ENCODE results near the gene ROR1. TPM values are rescaled to one million over a fixed set of nuclear protein-coding genes. Genes with fewer than 3 reads are reported as not detected.

ROR1 gene
- total RNA-seq, 1 experiment from 2014 or later, result 2.7 TPM

DNA sequence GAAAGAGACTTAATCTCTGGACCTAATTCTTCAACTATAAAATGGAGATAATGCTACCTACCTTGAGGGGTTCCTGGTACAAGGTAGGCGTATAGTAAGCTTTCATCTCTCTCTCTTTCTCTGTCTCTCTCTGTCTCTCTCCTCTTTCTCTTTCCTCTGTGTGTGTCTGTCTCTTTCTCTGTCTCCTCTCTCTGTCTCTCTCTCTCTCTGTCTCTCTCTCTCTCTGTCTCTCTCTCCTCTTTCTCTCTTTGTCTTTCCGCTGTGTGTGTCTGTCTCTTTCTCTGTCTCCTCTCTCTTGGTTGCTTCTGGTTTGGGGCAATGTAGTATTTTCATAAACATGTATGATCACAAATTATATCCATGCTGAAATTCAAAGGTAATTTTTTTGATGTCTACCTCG lies 353.5 kb downstream of the ROR1 start:
- Histone ChIP-seq H3K9me3 (ENCODE audit: control insufficient read depth in 1 of 2, insufficient read depth in 1 of 2, low read depth in 1 of 2, low read length in 2 of 2) (no peaks in the 10 kb centered on the region), H3K4me1 (ENCODE audit: control insufficient read depth in 1 of 2, insufficient read depth in 2 of 2, low read length in 2 of 2) (no peaks in the 10 kb centered on the region), H4K20me1 (ENCODE audit: insufficient read depth) (no peaks in the 10 kb centered on the region), H3K9ac (ENCODE audit: low read length) (no peak overlapping the region), H2AFZ (ENCODE audit: low read depth, low read length, poor library complexity, severe bottlenecking) (no peak overlapping the region), H3K4me2 (ENCODE audit: low read length) (no peak overlapping the region), H3K36me3 (ENCODE audit: control insufficient read depth in 1 of 2, insufficient read depth in 2 of 2, low read length in 2 of 2) (no peaks in the 10 kb centered on the region), H3K4me3 (replicated peaks in 1 of 2; ENCODE audit: low read depth in 1 of 2, low read length in 2 of 2) (no peak overlapping the region), H3K9me2 (ENCODE audit: insufficient read depth) (no peaks in the 10 kb centered on the region), H3K27ac (ENCODE audit: low read depth, low read length) (no peak overlapping the region), H3K27me3 (ENCODE audit: insufficient read depth, low read length) (no peaks in the 10 kb centered on the region), H3K79me2 (ENCODE audit: insufficient read depth, low read length) (no peaks in the 10 kb centered on the region)
- no TSS peak for BruUV-seq (replicated peaks)
- no peak for TF ChIP-seq RAD21 (IDR thresholded peaks at IDR 0.05; ENCODE audit: low read depth)
- TF ChIP-seq, protein P1, sequence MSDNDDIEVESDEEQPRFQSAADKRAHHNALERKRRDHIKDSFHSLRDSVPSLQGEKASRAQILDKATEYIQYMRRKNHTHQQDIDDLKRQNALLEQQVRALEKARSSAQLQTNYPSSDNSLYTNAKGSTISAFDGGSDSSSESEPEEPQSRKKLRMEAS (IDR thresholded peaks at IDR 0.05), result no peak
- no peak for TF ChIP-seq ELF1 (IDR thresholded peaks at IDR 0.05; ENCODE audit: borderline replicate concordance, low read depth)
- TF ChIP-seq, protein P2, sequence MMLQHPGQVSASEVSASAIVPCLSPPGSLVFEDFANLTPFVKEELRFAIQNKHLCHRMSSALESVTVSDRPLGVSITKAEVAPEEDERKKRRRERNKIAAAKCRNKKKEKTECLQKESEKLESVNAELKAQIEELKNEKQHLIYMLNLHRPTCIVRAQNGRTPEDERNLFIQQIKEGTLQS (IDR thresholded peaks at IDR 0.05), result no peak
- TF ChIP-seq ZNF274 (IDR thresholded peaks at IDR 0.05; ENCODE audit: low read depth, low read length), result no peak
- TF ChIP-seq, protein P3, sequence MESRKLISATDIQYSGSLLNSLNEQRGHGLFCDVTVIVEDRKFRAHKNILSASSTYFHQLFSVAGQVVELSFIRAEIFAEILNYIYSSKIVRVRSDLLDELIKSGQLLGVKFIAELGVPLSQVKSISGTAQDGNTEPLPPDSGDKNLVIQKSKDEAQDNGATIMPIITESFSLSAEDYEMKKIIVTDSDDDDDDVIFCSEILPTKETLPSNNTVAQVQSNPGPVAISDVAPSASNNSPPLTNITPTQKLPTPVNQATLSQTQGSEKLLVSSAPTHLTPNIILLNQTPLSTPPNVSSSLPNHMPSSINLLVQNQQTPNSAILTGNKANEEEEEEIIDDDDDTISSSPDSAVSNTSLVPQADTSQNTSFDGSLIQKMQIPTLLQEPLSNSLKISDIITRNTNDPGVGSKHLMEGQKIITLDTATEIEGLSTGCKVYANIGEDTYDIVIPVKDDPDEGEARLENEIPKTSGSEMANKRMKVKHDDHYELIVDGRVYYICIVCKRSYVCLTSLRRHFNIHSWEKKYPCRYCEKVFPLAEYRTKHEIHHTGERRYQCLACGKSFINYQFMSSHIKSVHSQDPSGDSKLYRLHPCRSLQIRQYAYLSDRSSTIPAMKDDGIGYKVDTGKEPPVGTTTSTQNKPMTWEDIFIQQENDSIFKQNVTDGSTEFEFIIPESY (IDR thresholded peaks at IDR 0.05; ENCODE audit: extremely low read depth, insufficient replicate concordance, low read length), result no peak
- no peak for TF ChIP-seq YY1 (IDR thresholded peaks at IDR 0.05; ENCODE audit: extremely low read depth, insufficient replicate concordance, low read depth, low read length)
- TF ChIP-seq CBX3 (IDR thresholded peaks at IDR 0.05; ENCODE audit: low read depth), result no peak
- ChIA-PET CTCF (interaction anchor here (1.2 kb wide), 1 partner anchor 436 kb away, joined by 3 read pairs; no protein-coding TSS in a partner anchor), POLR2A (no interaction called here), RAD21 (ENCODE audit: low non-redundant PET in 1 of 2, low total read pairs in 2 of 2, uncharacterized antibody in 2 of 2, unreplicated experiment in 2 of 2) (no interaction called here)
- no peak for DNase-seq (ENCODE audit: low read depth, low spot score)
- no peak for ATAC-seq
- intact Hi-C loops (cut with micrococcal nuclease), result no loop called here

All from HCT116 (cell line).